Activated CD8-positive, alpha-beta T cell treated with anti-CD3 and anti-CD28 coated beads for 36 hours (primary cell): ENCODE results near the gene ELOB. TPM values are rescaled to one million over a fixed set of nuclear protein-coding genes. Genes with fewer than 3 reads are reported as not detected.

ENCODE experiments used
- ATAC-seq: fragments of 200-7000 bp; cut with Tn5 transposase; one replicate; pipeline ENCODE4 v1.10.0; 2021; ENCODE audit warnings: mild to moderate bottlenecking, moderate library complexity
- CTCF ChIA-PET: fragments of 350-600 bp; sonication (Branson Sonifier 250); formaldehyde crosslinking; loops from one replicate; lab custom pipeline; 2021; ENCODE audit warnings: antibody characterized with exemption; lab: Charles Lee
- POLR2A ChIA-PET: fragments of 350-600 bp; sonication (Branson Sonifier 250); formaldehyde crosslinking; loops from one replicate; lab custom pipeline; 2021; ENCODE audit warnings: antibody characterized with exemption; lab: Charles Lee
- DNase-seq: peaks from one replicate; pipeline ENCODE4 v3.0.0-alpha.2; 2020
- H3K27ac Mint-ChIP-seq: one replicate; pipeline ENCODE4 v1.8.0; 2021; ENCODE audit warnings: mild to moderate bottlenecking, mixed read lengths
- H3K27me3 Mint-ChIP-seq: one replicate; pipeline ENCODE4 v1.8.0; 2021; ENCODE audit warnings: mixed read lengths
- H3K36me3 Mint-ChIP-seq: one replicate; pipeline ENCODE4 v1.8.0; 2021; ENCODE audit warnings: low read depth, mixed read lengths
- H3K4me1 Mint-ChIP-seq: one replicate; pipeline ENCODE4 v1.8.0; 2021; ENCODE audit warnings: low read depth, mixed read lengths
- H3K4me3 Mint-ChIP-seq: one replicate; pipeline ENCODE4 v1.8.0; 2021; ENCODE audit warnings: mild to moderate bottlenecking, moderate library complexity, mixed read lengths
- H3K9me3 Mint-ChIP-seq: one replicate; pipeline ENCODE4 v1.8.0; 2021; ENCODE audit warnings: mixed read lengths
- intact Hi-C: fragments of 100-400 bp; cut with micrococcal nuclease; formaldehyde crosslinking; loops from one replicate; pipeline ENCODE4 v1.10.0; 2022
- total RNA-seq, 2 experiments: library from RNA; stranded (reverse); gene quantifications; one replicate each; pipeline ENCODE4 v1.2.3, GENCODE V29; 2021
- TF ChIP-seq, protein P1 (sequence below): fragments of 200-600 bp; IDR thresholded peaks from one replicate; pipeline ENCODE4 v1.8.0; 2022; ENCODE audit warnings: antibody characterized with exemption, mild to moderate bottlenecking

Gene ELOB
- total RNA-seq, 2 experiments from 2014 or later: 174 to 178 TPM

DNA sequence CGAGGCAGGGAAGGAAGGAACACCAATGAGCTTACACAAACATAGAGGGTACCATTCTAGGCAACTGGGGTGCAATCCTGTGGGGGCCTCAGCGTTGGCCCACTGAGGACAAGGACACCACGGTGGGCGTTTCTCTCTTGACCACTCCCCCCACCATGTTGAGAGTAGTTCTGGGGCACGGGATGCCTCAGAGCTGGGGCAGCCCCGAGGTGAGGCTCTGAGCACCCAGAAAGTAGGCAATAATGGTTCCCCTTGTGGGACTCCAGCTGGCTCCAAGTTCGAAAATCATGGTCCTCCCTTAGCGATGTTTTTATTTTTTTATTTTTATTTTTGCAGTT is 45.0 kb upstream of the ELOB start:
- Mint-ChIP-seq H3K27me3 (no peaks in the 10 kb centered on the region), H3K4me1 (no peaks in the 10 kb centered on the region), H3K4me3 (no peak overlapping the region), H3K36me3 (no peaks in the 10 kb centered on the region), H3K27ac (no peak overlapping the region), H3K9me3 (no peaks in the 10 kb centered on the region)
- TF ChIP-seq, protein P1, sequence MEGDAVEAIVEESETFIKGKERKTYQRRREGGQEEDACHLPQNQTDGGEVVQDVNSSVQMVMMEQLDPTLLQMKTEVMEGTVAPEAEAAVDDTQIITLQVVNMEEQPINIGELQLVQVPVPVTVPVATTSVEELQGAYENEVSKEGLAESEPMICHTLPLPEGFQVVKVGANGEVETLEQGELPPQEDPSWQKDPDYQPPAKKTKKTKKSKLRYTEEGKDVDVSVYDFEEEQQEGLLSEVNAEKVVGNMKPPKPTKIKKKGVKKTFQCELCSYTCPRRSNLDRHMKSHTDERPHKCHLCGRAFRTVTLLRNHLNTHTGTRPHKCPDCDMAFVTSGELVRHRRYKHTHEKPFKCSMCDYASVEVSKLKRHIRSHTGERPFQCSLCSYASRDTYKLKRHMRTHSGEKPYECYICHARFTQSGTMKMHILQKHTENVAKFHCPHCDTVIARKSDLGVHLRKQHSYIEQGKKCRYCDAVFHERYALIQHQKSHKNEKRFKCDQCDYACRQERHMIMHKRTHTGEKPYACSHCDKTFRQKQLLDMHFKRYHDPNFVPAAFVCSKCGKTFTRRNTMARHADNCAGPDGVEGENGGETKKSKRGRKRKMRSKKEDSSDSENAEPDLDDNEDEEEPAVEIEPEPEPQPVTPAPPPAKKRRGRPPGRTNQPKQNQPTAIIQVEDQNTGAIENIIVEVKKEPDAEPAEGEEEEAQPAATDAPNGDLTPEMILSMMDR: no peak
- ChIA-PET POLR2A (no interaction called here), CTCF (interaction anchor here (1.9 kb wide), 1 partner anchor 17 kb away, joined by 6 read pairs; no protein-coding TSS in a partner anchor)
- no peak for ATAC-seq
- intact Hi-C loops: no loop called here
- DNase-seq: no peak

DNA sequence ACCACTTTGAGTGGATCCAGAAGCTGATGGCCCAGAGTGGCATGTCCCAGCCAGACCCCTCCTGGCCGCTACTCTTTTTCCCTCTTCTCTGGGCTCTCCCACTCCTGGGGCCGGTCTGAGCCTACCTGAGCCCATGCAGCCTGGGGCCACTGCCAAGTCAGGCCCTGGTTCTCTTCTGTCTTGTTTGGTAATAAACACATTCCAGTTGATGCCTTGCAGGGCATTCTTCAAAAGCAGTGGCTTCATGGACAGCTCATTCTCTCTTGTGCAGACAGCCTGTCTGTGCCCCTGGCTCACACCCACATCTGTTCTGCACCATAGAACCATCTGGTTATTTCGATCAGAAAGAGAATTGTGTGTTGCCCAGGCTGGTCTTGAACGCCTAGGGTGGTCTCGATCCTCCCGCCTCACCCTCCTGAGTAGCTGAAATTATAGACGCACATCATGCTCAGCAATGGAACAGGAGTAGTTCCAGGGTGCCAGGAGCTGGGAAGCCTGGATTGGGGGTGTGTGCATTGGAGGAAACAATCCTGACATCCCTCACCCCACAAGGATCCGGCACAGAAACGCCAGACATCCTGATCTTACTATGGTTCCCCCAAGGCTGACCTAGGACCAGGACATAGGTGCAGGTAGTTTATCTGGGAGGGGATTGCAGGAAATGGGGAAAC is 44.5 kb upstream of the ELOB start:
- ATAC-seq: no peak
- Mint-ChIP-seq H3K4me1 (no peaks in the 10 kb centered on the region), H3K27me3 (no peaks in the 10 kb centered on the region), H3K4me3 (no peak overlapping the region), H3K9me3 (no peaks in the 10 kb centered on the region), H3K27ac (no peak overlapping the region), H3K36me3 (no peaks in the 10 kb centered on the region)
- TF ChIP-seq, protein P1: no peak
- ChIA-PET CTCF (interaction anchor here (1.2 kb wide), 1 partner anchor 36 kb away, joined by 4 read pairs; no protein-coding TSS in a partner anchor), POLR2A (interaction anchor here (0.5 kb wide), 1 partner anchor 81 kb away, joined by 3 read pairs; no protein-coding TSS in a partner anchor)
- intact Hi-C loops: no loop called here
- no peak for DNase-seq

DNA sequence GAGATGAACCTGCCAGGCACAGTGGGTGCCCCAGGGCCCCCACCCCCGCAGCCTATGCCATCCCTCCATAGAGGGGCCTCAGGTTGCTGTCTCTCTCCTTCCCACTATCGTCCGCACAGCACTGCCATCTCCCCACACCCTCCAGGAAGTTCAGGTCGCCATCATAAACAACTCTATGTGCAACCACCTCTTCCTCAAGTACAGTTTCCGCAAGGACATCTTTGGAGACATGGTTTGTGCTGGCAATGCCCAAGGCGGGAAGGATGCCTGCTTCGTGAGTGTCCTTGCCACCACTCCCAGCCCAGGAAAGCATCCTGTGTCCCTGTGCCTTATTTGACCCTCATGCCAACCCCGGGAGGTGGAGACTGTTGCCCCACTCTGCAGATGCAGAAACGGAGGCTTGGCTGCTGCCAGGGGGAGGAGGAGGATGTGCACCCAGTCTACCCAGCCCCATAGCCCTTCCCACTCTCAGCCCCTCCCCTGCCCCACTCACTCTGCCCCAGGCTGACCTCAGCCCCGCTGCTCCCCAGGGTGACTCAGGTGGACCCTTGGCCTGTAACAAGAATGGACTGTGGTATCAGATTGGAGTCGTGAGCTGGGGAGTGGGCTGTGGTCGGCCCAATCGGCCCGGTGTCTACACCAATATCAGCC is 43.9 kb upstream of the ELOB start:
- Mint-ChIP-seq H3K36me3 (no peaks in the 10 kb centered on the region), H3K27ac (no peak overlapping the region), H3K9me3 (no peaks in the 10 kb centered on the region), H3K4me3 (no peak overlapping the region), H3K27me3 (no peaks in the 10 kb centered on the region), H3K4me1 (no peaks in the 10 kb centered on the region)
- TF ChIP-seq, protein P1: no peak
- no peak for ATAC-seq
- intact Hi-C loops: no loop called here
- DNase-seq: no peak
- CTCF ChIA-PET: interaction anchor here (1.2 kb wide), 1 partner anchor 36 kb away, joined by 4 read pairs; no protein-coding TSS in a partner anchor
- POLR2A ChIA-PET: interaction anchor here (0.5 kb wide), 1 partner anchor 82 kb away, joined by 3 read pairs; no protein-coding TSS in a partner anchor

DNA sequence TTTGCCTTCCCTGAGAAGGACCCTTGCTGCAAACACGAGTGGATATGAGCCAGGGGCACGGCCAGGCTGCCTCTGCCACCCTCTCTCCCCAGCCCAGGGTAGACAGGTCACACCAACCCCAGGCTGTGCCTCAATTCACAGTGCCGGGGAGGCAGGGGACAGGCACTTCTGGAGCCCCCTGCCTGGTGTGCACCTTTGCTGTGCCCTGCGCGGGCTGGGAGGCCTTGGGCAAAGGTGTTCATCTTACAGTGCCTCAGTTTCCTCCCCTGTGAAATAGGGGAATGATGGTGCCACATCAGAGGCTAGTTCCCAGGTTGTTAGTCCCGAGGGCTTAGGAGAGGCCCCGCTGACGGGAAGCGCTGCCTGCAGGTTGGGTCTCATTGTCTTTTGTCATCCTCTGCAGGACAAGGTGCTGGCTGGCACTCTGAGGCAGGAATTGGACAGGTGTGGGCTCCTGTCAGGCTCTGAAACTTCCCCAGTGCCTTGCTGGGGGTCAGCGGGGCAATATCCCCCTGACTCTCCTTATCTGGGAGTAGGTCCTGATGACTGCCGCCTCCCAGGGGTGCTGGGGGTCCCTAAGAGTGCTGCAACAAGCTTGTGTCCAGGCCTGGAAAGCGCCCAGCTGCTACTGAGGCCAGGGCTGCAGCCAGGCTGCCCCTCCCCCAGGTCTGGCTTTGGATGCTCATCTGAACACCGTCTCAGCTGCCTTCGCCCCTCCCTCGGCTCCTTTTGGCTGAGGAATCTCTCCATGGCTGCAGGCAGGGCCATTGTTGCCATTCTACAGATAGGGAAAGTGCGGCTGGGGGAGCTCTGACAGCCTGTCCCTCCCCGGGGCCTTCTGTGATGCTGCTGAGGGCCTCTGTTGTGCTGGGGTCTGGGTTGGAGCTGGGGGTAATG is 43.1 kb upstream of the ELOB start:
- H3K27ac Mint-ChIP-seq: no peak overlapping the region
- H3K4me1 Mint-ChIP-seq: no peaks in the 10 kb centered on the region
- no peak overlapping the region for H3K4me3 Mint-ChIP-seq
- H3K9me3 Mint-ChIP-seq: no peaks in the 10 kb centered on the region
- ATAC-seq: no peak
- POLR2A ChIA-PET: no interaction called here
- H3K36me3 Mint-ChIP-seq: no peaks in the 10 kb centered on the region
- TF ChIP-seq, protein P1: no peak
- CTCF ChIA-PET: interaction anchor here (1.2 kb wide), 1 partner anchor 35 kb away, joined by 4 read pairs; no protein-coding TSS in a partner anchor
- no peak for DNase-seq
- intact Hi-C loops: no loop called here
- H3K27me3 Mint-ChIP-seq: no peaks in the 10 kb centered on the region
